GM23338 (cell line): ENCODE data around the gene TYK2. TPM values are rescaled to one million over a fixed set of nuclear protein-coding genes. Genes with fewer than 3 reads are reported as not detected.

Experiments used
- ATAC-seq: fragments of 200-7000 bp; cut with Tn5 transposase; 3 replicates; pipeline ENCODE4 v1.9.1; 2020
- DNase-seq: peaks from one replicate; pipeline ENCODE4 v3.0.0-alpha.2; 2015; ENCODE audit warnings: low spot score
- H2AFZ ChIP-seq: fragments of 200-600 bp; sonication (generic); 2 replicates; pipeline ENCODE4 v1.8.0; 2016; ENCODE audit warnings: antibody characterized with exemption, mild to moderate bottlenecking, moderate library complexity
- H3F3A ChIP-seq: fragments of 200-600 bp; sonication (generic); replicated peaks from 2 replicates; pipeline ENCODE4 v1.8.0; 2017; ENCODE audit warnings: antibody characterized with exemption, mixed run types, low read depth
- H3K27ac ChIP-seq: fragments of 200-600 bp; sonication (generic); 2 replicates; pipeline ENCODE4 v1.6.1; 2016; ENCODE audit warnings: low read depth
- H3K27me3 ChIP-seq: fragments of 200-600 bp; sonication (generic); 2 replicates; pipeline ENCODE4 v1.8.0; 2016; ENCODE audit warnings: mild to moderate bottlenecking, mixed run types, moderate library complexity; ENCODE audit not compliant: insufficient read depth
- H3K36me3 ChIP-seq: fragments of 200-600 bp; sonication (generic); 2 replicates; pipeline ENCODE4 v1.8.0; 2016; ENCODE audit warnings: mild to moderate bottlenecking; ENCODE audit not compliant: insufficient read depth
- H3K4me1 ChIP-seq: fragments of 200-600 bp; sonication (generic); 2 replicates; pipeline ENCODE4 v1.8.0; 2016; ENCODE audit warnings: mild to moderate bottlenecking, moderate library complexity; ENCODE audit not compliant: insufficient read depth
- H3K4me2 ChIP-seq: fragments of 200-600 bp; sonication (generic); 2 replicates; pipeline ENCODE4 v1.7.1; 2017; ENCODE audit warnings: mixed run types
- H3K4me3 ChIP-seq: fragments of 200-600 bp; sonication (generic); 2 replicates; pipeline ENCODE4 v1.6.1; 2016; ENCODE audit warnings: mixed run types
- H3K79me2 ChIP-seq: fragments of 200-600 bp; sonication (generic); replicated peaks from 2 replicates; pipeline ENCODE4 v1.8.0; 2017; ENCODE audit warnings: mild to moderate bottlenecking; ENCODE audit not compliant: insufficient read depth
- H3K9me2 ChIP-seq: fragments of 200-600 bp; sonication (generic); 2 replicates; pipeline ENCODE4 v1.8.0; 2017; ENCODE audit not compliant: insufficient read depth
- H4K20me1 ChIP-seq: fragments of 200-600 bp; sonication (generic); replicated peaks from 2 replicates; pipeline ENCODE4 v1.8.0; 2017; ENCODE audit warnings: mild to moderate bottlenecking; ENCODE audit not compliant: insufficient read depth
- H3K27ac Mint-ChIP-seq: 2 replicates; pipeline ENCODE4 v1.8.0; 2020; ENCODE audit warnings: inconsistent platforms, mild to moderate bottlenecking, moderate library complexity, mixed read lengths
- H3K27me3 Mint-ChIP-seq: 3 replicates; pipeline ENCODE4 v1.8.0; 2022; ENCODE audit warnings: low read depth, mild to moderate bottlenecking, moderate library complexity, mixed read lengths, inconsistent platforms; ENCODE audit not compliant: insufficient read depth, poor library complexity
- H3K36me3 Mint-ChIP-seq: 3 replicates; pipeline ENCODE4 v1.8.0; 2021; ENCODE audit warnings: low read depth, mild to moderate bottlenecking, inconsistent platforms, moderate library complexity, mixed read lengths
- H3K4me1 Mint-ChIP-seq: 3 replicates; pipeline ENCODE4 v1.8.0; 2020; ENCODE audit warnings: mild to moderate bottlenecking, inconsistent platforms, mixed read lengths
- H3K4me3 Mint-ChIP-seq: 3 replicates; pipeline ENCODE4 v1.8.0; 2021; ENCODE audit warnings: moderate library complexity, mild to moderate bottlenecking, inconsistent platforms, mixed read lengths
- H3K9me3 Mint-ChIP-seq: 3 replicates; pipeline ENCODE4 v1.8.0; 2020; ENCODE audit warnings: moderate library complexity, mild to moderate bottlenecking, inconsistent platforms, mixed read lengths
- CREB1 ChIP-seq: fragments of 250-450 bp; sonication (Bioruptor Pico); IDR thresholded peaks from 2 replicates; pipeline ENCODE4 v1.5.0; 2020; ENCODE audit warnings: low read depth, mild to moderate bottlenecking, moderate library complexity
- ETS1 ChIP-seq: IDR thresholded peaks from 2 replicates; pipeline ENCODE4 v1.6.1; 2016; ENCODE audit warnings: antibody characterized with exemption
- EZH2 ChIP-seq: fragments of 200-600 bp; sonication (generic); IDR thresholded peaks from one replicate; pipeline ENCODE4 v1.8.0; 2017; ENCODE audit warnings: antibody characterized with exemption, mild to moderate bottlenecking, low read depth; ENCODE audit not compliant: unreplicated experiment
- EZH2phosphoT487 ChIP-seq: fragments of 200-600 bp; sonication (generic); IDR thresholded peaks from one replicate; pipeline ENCODE4 v1.8.1; 2018; ENCODE audit warnings: antibody characterized with exemption; ENCODE audit not compliant: unreplicated experiment
- JUNB ChIP-seq: IDR thresholded peaks from one replicate; pipeline ENCODE4 v1.6.1; 2016; ENCODE audit warnings: antibody characterized with exemption; ENCODE audit not compliant: unreplicated experiment
- NANOG ChIP-seq: IDR thresholded peaks from 2 replicates; pipeline ENCODE4 v1.6.1; 2016; ENCODE audit warnings: antibody characterized with exemption, borderline replicate concordance
- POLR2AphosphoS5 ChIP-seq: IDR thresholded peaks from 2 replicates; pipeline ENCODE4 v1.6.1; 2016; ENCODE audit warnings: antibody characterized with exemption, low read depth
- STAT1 ChIP-seq: IDR thresholded peaks from one replicate; pipeline ENCODE4 v1.6.1; 2016; ENCODE audit warnings: antibody characterized with exemption; ENCODE audit not compliant: unreplicated experiment
- ZNF114 ChIP-seq: fragments of 250-450 bp; sonication (Bioruptor Pico); IDR thresholded peaks from 2 replicates; pipeline ENCODE4 v1.5.0; 2020; ENCODE audit warnings: mild to moderate bottlenecking, moderate library complexity
- ZNF331 ChIP-seq: fragments of 250-450 bp; sonication (Bioruptor Pico); IDR thresholded peaks from 2 replicates; pipeline ENCODE4 v1.5.0; 2020; ENCODE audit warnings: low read depth, mild to moderate bottlenecking, moderate library complexity
- polyA plus RNA-seq: library from polyadenylated mRNA; unstranded; fragments of >200 nt; fragmentation: Nextera tagmentation; extraction: Ambion mirVana; gene quantifications from 2 replicates; pipeline ENCODE4 v1.2.1, GENCODE V29; 2016
- total RNA-seq: library from RNA; depleted of rRNA; stranded (reverse); fragments of >200 nt; shearing (Covaris generic); gene quantifications from 2 replicates; pipeline ENCODE4 v1.2.3, GENCODE V29; 2014
- TF ChIP-seq, protein P1 (sequence below): IDR thresholded peaks from one replicate; pipeline ENCODE4 v1.6.1; 2018; ENCODE audit warnings: antibody characterized with exemption; ENCODE audit not compliant: unreplicated experiment
- TF ChIP-seq, protein P2 (sequence below), 2 experiments: fragments of 200-600 bp in 1 of 2; sonication (generic) in 1 of 2; conservative IDR thresholded peaks; 2 replicates each; pipeline versions ENCODE4 v1.5.1 to v1.6.1; 2016 to 2017; ENCODE audit warnings: antibody characterized with exemption in 2 of 2, low read depth in 2 of 2, mild to moderate bottlenecking in 2 of 2, moderate library complexity in 1 of 2

Gene TYK2
- total and polyA plus RNA-seq, 2 experiments from 2014 or later = 29.1 to 30.7 TPM

DNA sequence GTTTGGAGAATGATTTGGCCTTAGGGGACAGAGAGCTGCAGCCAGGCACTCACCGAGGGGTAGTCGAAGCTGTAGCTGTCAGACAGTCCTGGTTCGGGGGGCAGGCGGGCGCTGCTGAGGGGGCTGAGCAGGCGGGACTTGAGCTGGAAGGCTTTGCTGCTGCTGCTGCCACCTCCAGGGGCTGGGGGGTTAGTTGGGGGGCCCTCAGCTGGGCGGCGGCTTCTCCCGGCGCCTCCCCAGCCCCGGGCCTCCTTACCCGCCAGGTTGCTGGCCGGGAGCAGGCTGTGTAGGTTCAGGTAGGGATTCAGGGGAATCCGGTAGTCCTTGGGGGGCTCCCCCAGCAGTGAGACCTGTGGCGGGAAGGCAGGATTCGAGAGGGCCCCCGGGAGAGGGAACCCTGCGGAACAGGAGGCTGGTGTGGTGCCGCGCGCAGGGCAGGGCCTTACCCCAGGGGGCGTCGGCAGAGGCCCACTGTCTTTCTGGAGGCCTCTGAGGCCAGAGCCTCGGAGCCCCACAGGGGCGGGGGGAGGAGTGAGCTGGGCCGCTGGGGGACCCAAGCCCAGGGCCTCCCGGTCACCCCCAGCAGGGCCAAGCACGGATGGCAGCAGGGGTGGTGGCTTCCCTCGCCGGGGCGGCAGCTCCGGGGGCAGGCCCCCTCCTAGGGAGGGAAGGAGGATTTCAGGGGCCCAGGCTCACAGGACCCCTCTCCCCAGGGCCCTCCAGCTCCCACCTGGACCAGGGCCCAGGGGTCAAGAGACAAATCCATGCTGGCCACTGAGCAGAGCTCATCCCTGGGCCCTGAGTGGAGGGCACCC, 59.6 kb downstream of the TYK2 start (continued):
- TF ChIP-seq ETS1 (no peak), ZNF114 (CRISPR knock-in tag) (no peak), ZNF331 (CRISPR knock-in tag) (no peak), JUNB (no peak), STAT1 (no peak), EZH2 (no peak), CREB1 (CRISPR knock-in tag) (no peak), EZH2phosphoT487 (no peak)

DNA sequence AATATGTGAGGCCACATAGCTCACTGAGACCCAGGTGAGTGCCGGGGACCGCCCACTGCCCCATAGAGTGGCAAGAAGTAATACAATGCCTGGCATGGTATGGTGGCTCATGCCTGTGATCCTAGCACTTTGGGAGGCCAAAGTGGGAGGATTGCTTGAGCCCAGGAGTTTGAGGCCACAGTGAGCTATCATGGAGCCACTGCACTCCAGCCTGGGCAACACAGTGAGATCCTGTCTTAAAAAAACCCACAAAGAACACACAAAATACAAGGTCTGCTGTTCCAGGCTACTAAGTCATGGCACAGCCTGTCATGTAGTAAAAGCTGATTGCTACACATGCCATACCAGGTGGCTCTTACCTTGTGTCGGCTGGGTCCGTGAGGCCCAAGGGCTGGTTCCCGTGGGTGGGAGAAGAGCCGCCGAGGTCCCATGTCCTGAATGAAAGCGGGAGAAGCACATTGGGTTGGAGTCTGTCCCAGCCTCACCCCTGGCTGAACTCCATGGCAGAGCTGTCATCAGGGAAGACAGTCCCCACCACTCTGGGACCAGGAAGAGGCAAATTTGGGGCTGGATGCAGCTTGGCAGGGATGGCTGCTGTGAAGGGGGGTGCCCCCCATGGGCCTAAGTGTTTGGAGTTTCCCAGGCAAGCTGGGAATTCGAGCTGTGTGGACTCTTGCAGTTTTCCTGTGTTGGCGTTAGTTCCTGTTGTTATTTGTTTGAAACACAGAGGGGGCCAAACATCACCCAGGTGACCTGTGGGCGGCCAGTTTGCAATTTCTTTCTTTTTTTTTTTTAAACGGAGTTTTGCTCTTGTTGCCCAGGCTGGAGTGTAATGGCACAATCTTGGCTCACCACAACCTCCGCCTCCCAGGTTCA, 61.3 kb downstream of the TYK2 start:
- DNase-seq = no peak
- Mint-ChIP-seq H3K4me3 (no peak overlapping the region), H3K27ac (no peak overlapping the region), H3K4me1 (peaks cover 13% of the 10 kb centered on the region; the same call in 2 of the 3 replicates), H3K9me3 (no peaks in the 10 kb centered on the region), H3K27me3 (peaks cover 9% of the 10 kb centered on the region), H3K36me3 (peaks cover 39% of the 10 kb centered on the region)
- Histone ChIP-seq H3K4me2 (no peak overlapping the region), H3K36me3 (peaks cover 10% of the 10 kb centered on the region; the same call in 1 of the 2 replicates), H3K27ac (no peak overlapping the region), H3F3A (peaks cover 12% of the 10 kb centered on the region), H3K9me2 (no peaks in the 10 kb centered on the region), H2AFZ (no peak overlapping the region), H3K4me3 (no peak overlapping the region), H3K79me2 (peaks cover 6% of the 10 kb centered on the region), H4K20me1 (peaks cover 3% of the 10 kb centered on the region; the same call in 1 of the 2 replicates), H3K27me3 (no peaks in the 10 kb centered on the region), H3K4me1 (peaks cover 12% of the 10 kb centered on the region; the same call in 1 of the 2 replicates)
- no peak for ATAC-seq
- no peak for TF ChIP-seq POLR2AphosphoS5
- TF ChIP-seq EZH2 = no peak
- TF ChIP-seq, protein P1, sequence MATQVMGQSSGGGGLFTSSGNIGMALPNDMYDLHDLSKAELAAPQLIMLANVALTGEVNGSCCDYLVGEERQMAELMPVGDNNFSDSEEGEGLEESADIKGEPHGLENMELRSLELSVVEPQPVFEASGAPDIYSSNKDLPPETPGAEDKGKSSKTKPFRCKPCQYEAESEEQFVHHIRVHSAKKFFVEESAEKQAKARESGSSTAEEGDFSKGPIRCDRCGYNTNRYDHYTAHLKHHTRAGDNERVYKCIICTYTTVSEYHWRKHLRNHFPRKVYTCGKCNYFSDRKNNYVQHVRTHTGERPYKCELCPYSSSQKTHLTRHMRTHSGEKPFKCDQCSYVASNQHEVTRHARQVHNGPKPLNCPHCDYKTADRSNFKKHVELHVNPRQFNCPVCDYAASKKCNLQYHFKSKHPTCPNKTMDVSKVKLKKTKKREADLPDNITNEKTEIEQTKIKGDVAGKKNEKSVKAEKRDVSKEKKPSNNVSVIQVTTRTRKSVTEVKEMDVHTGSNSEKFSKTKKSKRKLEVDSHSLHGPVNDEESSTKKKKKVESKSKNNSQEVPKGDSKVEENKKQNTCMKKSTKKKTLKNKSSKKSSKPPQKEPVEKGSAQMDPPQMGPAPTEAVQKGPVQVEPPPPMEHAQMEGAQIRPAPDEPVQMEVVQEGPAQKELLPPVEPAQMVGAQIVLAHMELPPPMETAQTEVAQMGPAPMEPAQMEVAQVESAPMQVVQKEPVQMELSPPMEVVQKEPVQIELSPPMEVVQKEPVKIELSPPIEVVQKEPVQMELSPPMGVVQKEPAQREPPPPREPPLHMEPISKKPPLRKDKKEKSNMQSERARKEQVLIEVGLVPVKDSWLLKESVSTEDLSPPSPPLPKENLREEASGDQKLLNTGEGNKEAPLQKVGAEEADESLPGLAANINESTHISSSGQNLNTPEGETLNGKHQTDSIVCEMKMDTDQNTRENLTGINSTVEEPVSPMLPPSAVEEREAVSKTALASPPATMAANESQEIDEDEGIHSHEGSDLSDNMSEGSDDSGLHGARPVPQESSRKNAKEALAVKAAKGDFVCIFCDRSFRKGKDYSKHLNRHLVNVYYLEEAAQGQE = no peak
- TF ChIP-seq CREB1 (CRISPR knock-in tag) = no peak
- TF ChIP-seq EZH2phosphoT487 = no peak
- no peak for TF ChIP-seq STAT1
- TF ChIP-seq, protein P2, sequence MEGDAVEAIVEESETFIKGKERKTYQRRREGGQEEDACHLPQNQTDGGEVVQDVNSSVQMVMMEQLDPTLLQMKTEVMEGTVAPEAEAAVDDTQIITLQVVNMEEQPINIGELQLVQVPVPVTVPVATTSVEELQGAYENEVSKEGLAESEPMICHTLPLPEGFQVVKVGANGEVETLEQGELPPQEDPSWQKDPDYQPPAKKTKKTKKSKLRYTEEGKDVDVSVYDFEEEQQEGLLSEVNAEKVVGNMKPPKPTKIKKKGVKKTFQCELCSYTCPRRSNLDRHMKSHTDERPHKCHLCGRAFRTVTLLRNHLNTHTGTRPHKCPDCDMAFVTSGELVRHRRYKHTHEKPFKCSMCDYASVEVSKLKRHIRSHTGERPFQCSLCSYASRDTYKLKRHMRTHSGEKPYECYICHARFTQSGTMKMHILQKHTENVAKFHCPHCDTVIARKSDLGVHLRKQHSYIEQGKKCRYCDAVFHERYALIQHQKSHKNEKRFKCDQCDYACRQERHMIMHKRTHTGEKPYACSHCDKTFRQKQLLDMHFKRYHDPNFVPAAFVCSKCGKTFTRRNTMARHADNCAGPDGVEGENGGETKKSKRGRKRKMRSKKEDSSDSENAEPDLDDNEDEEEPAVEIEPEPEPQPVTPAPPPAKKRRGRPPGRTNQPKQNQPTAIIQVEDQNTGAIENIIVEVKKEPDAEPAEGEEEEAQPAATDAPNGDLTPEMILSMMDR (conservative IDR thresholded peaks at IDR 0.05; ENCODE audit: low read depth in 2 of 2) = no peak
- no peak for TF ChIP-seq NANOG
- TF ChIP-seq JUNB = no peak
